GM23338 (cell line): ENCODE measurements around the gene GRM2. TPM values are rescaled to one million over a fixed set of nuclear protein-coding genes. Genes with fewer than 3 reads are reported as not detected.

ENCODE experiments used
- ATAC-seq: fragments of 200-7000 bp; cut with Tn5 transposase; 3 replicates; pipeline ENCODE4 v1.9.1; 2020
- DNase-seq: peaks from one replicate; pipeline ENCODE4 v3.0.0-alpha.2; 2015; ENCODE audit warnings: low spot score
- H2AFZ ChIP-seq: fragments of 200-600 bp; sonication (generic); 2 replicates; pipeline ENCODE4 v1.8.0; 2016; ENCODE audit warnings: antibody characterized with exemption, mild to moderate bottlenecking, moderate library complexity
- H3F3A ChIP-seq: fragments of 200-600 bp; sonication (generic); replicated peaks from 2 replicates; pipeline ENCODE4 v1.8.0; 2017; ENCODE audit warnings: antibody characterized with exemption, mixed run types, low read depth
- H3K27ac ChIP-seq: fragments of 200-600 bp; sonication (generic); 2 replicates; pipeline ENCODE4 v1.6.1; 2016; ENCODE audit warnings: low read depth
- H3K27me3 ChIP-seq: fragments of 200-600 bp; sonication (generic); 2 replicates; pipeline ENCODE4 v1.8.0; 2016; ENCODE audit warnings: mild to moderate bottlenecking, mixed run types, moderate library complexity; ENCODE audit not compliant: insufficient read depth
- H3K36me3 ChIP-seq: fragments of 200-600 bp; sonication (generic); 2 replicates; pipeline ENCODE4 v1.8.0; 2016; ENCODE audit warnings: mild to moderate bottlenecking; ENCODE audit not compliant: insufficient read depth
- H3K4me1 ChIP-seq: fragments of 200-600 bp; sonication (generic); 2 replicates; pipeline ENCODE4 v1.8.0; 2016; ENCODE audit warnings: mild to moderate bottlenecking, moderate library complexity; ENCODE audit not compliant: insufficient read depth
- H3K4me2 ChIP-seq: fragments of 200-600 bp; sonication (generic); 2 replicates; pipeline ENCODE4 v1.7.1; 2017; ENCODE audit warnings: mixed run types
- H3K4me3 ChIP-seq: fragments of 200-600 bp; sonication (generic); 2 replicates; pipeline ENCODE4 v1.6.1; 2016; ENCODE audit warnings: mixed run types
- H3K79me2 ChIP-seq: fragments of 200-600 bp; sonication (generic); replicated peaks from 2 replicates; pipeline ENCODE4 v1.8.0; 2017; ENCODE audit warnings: mild to moderate bottlenecking; ENCODE audit not compliant: insufficient read depth
- H3K9me2 ChIP-seq: fragments of 200-600 bp; sonication (generic); 2 replicates; pipeline ENCODE4 v1.8.0; 2017; ENCODE audit not compliant: insufficient read depth
- H4K20me1 ChIP-seq: fragments of 200-600 bp; sonication (generic); replicated peaks from 2 replicates; pipeline ENCODE4 v1.8.0; 2017; ENCODE audit warnings: mild to moderate bottlenecking; ENCODE audit not compliant: insufficient read depth
- H3K27ac Mint-ChIP-seq: 2 replicates; pipeline ENCODE4 v1.8.0; 2020; ENCODE audit warnings: inconsistent platforms, mild to moderate bottlenecking, moderate library complexity, mixed read lengths
- H3K27me3 Mint-ChIP-seq: 3 replicates; pipeline ENCODE4 v1.8.0; 2022; ENCODE audit warnings: low read depth, mild to moderate bottlenecking, moderate library complexity, mixed read lengths, inconsistent platforms; ENCODE audit not compliant: insufficient read depth, poor library complexity
- H3K36me3 Mint-ChIP-seq: 3 replicates; pipeline ENCODE4 v1.8.0; 2021; ENCODE audit warnings: low read depth, mild to moderate bottlenecking, inconsistent platforms, moderate library complexity, mixed read lengths
- H3K4me1 Mint-ChIP-seq: 3 replicates; pipeline ENCODE4 v1.8.0; 2020; ENCODE audit warnings: mild to moderate bottlenecking, inconsistent platforms, mixed read lengths
- H3K4me3 Mint-ChIP-seq: 3 replicates; pipeline ENCODE4 v1.8.0; 2021; ENCODE audit warnings: moderate library complexity, mild to moderate bottlenecking, inconsistent platforms, mixed read lengths
- H3K9me3 Mint-ChIP-seq: 3 replicates; pipeline ENCODE4 v1.8.0; 2020; ENCODE audit warnings: moderate library complexity, mild to moderate bottlenecking, inconsistent platforms, mixed read lengths
- CREB1 ChIP-seq: fragments of 250-450 bp; sonication (Bioruptor Pico); IDR thresholded peaks from 2 replicates; pipeline ENCODE4 v1.5.0; 2020; ENCODE audit warnings: low read depth, mild to moderate bottlenecking, moderate library complexity
- EZH2 ChIP-seq: fragments of 200-600 bp; sonication (generic); IDR thresholded peaks from one replicate; pipeline ENCODE4 v1.8.0; 2017; ENCODE audit warnings: antibody characterized with exemption, mild to moderate bottlenecking, low read depth; ENCODE audit not compliant: unreplicated experiment
- EZH2phosphoT487 ChIP-seq: fragments of 200-600 bp; sonication (generic); IDR thresholded peaks from one replicate; pipeline ENCODE4 v1.8.1; 2018; ENCODE audit warnings: antibody characterized with exemption; ENCODE audit not compliant: unreplicated experiment
- JUNB ChIP-seq: IDR thresholded peaks from one replicate; pipeline ENCODE4 v1.6.1; 2016; ENCODE audit warnings: antibody characterized with exemption; ENCODE audit not compliant: unreplicated experiment
- NANOG ChIP-seq: IDR thresholded peaks from 2 replicates; pipeline ENCODE4 v1.6.1; 2016; ENCODE audit warnings: antibody characterized with exemption, borderline replicate concordance
- POLR2AphosphoS5 ChIP-seq: IDR thresholded peaks from 2 replicates; pipeline ENCODE4 v1.6.1; 2016; ENCODE audit warnings: antibody characterized with exemption, low read depth
- REST ChIP-seq: IDR thresholded peaks from one replicate; pipeline ENCODE4 v1.6.1; 2018; ENCODE audit warnings: antibody characterized with exemption; ENCODE audit not compliant: unreplicated experiment
- STAT1 ChIP-seq: IDR thresholded peaks from one replicate; pipeline ENCODE4 v1.6.1; 2016; ENCODE audit warnings: antibody characterized with exemption; ENCODE audit not compliant: unreplicated experiment
- ZNF114 ChIP-seq: fragments of 250-450 bp; sonication (Bioruptor Pico); IDR thresholded peaks from 2 replicates; pipeline ENCODE4 v1.5.0; 2020; ENCODE audit warnings: mild to moderate bottlenecking, moderate library complexity
- ZNF331 ChIP-seq: fragments of 250-450 bp; sonication (Bioruptor Pico); IDR thresholded peaks from 2 replicates; pipeline ENCODE4 v1.5.0; 2020; ENCODE audit warnings: low read depth, mild to moderate bottlenecking, moderate library complexity
- ZNF462 ChIP-seq: fragments of 250-450 bp; sonication (Bioruptor Pico); IDR thresholded peaks from 2 replicates; pipeline ENCODE4 v1.5.0; 2020; ENCODE audit warnings: mild to moderate bottlenecking, moderate library complexity
- polyA plus RNA-seq: library from polyadenylated mRNA; unstranded; fragments of >200 nt; fragmentation: Nextera tagmentation; extraction: Ambion mirVana; gene quantifications from 2 replicates; pipeline ENCODE4 v1.2.1, GENCODE V29; 2016
- total RNA-seq: library from RNA; depleted of rRNA; stranded (reverse); fragments of >200 nt; shearing (Covaris generic); gene quantifications from 2 replicates; pipeline ENCODE4 v1.2.3, GENCODE V29; 2014
- TF ChIP-seq, protein P1 (sequence below): IDR thresholded peaks from 2 replicates; pipeline ENCODE4 v1.6.1; 2016; ENCODE audit warnings: antibody characterized with exemption
- TF ChIP-seq, protein P2 (sequence below), 2 experiments: fragments of 200-600 bp in 1 of 2; sonication (generic) in 1 of 2; conservative IDR thresholded peaks; 2 replicates each; pipeline versions ENCODE4 v1.5.1 to v1.6.1; 2016 to 2017; ENCODE audit warnings: antibody characterized with exemption in 2 of 2, low read depth in 2 of 2, mild to moderate bottlenecking in 2 of 2, moderate library complexity in 1 of 2

The GRM2 gene
- total and polyA plus RNA-seq, 2 experiments from 2014 or later: 2.1 to 5.1 TPM

DNA sequence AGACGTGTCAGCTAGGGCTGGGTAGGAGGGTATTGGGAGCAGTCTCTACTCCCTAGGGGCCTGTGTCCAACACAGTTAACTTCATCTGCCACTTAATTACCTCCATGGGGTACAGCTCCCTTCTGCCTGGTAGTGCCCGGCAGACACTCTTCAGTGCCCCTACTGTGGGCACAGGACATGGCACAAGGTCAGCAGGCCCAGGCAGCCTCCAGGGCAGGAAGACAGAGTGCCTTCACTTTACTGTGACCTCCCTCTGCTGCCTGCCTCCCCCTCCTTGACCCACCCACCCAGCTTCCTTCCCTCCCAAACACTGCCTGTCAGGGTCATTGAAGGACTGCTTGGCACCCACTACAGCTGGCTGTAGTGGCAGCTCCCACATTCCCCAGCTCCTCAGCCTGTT is 6.5 kb upstream of the GRM2 start:
- H3K4me3 ChIP-seq: no peak overlapping the region
- H3K9me2 ChIP-seq: no peaks in the 10 kb centered on the region
- H3K27ac Mint-ChIP-seq: no peak overlapping the region
- no peaks in the 10 kb centered on the region for H3K27me3 ChIP-seq
- no peaks in the 10 kb centered on the region for H3F3A ChIP-seq
- H3K36me3 Mint-ChIP-seq: 0 out of 3 replicates have a peak, but pooled peaks cover 2% of the 10 kb centered on the region
- H3K4me1 ChIP-seq: peaks cover 16% of the 10 kb centered on the region
- H3K4me2 ChIP-seq: no peak overlapping the region
- peaks cover 22% of the 10 kb centered on the region for H3K4me1 Mint-ChIP-seq
- H3K4me3 Mint-ChIP-seq: no peak overlapping the region
- ATAC-seq (no peak), DNase-seq (no peak)
- H3K36me3 ChIP-seq: no peaks in the 10 kb centered on the region
- TF ChIP-seq, protein P1, sequence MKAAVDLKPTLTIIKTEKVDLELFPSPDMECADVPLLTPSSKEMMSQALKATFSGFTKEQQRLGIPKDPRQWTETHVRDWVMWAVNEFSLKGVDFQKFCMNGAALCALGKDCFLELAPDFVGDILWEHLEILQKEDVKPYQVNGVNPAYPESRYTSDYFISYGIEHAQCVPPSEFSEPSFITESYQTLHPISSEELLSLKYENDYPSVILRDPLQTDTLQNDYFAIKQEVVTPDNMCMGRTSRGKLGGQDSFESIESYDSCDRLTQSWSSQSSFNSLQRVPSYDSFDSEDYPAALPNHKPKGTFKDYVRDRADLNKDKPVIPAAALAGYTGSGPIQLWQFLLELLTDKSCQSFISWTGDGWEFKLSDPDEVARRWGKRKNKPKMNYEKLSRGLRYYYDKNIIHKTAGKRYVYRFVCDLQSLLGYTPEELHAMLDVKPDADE: no peak
- TF ChIP-seq REST: no peak
- no peak for TF ChIP-seq POLR2AphosphoS5
- TF ChIP-seq ZNF462 (CRISPR knock-in tag): no peak
- no peak for TF ChIP-seq ZNF331 (CRISPR knock-in tag)
- no peak for TF ChIP-seq EZH2
- TF ChIP-seq ZNF114 (CRISPR knock-in tag): no peak
- TF ChIP-seq NANOG: no peak
- TF ChIP-seq, protein P2, sequence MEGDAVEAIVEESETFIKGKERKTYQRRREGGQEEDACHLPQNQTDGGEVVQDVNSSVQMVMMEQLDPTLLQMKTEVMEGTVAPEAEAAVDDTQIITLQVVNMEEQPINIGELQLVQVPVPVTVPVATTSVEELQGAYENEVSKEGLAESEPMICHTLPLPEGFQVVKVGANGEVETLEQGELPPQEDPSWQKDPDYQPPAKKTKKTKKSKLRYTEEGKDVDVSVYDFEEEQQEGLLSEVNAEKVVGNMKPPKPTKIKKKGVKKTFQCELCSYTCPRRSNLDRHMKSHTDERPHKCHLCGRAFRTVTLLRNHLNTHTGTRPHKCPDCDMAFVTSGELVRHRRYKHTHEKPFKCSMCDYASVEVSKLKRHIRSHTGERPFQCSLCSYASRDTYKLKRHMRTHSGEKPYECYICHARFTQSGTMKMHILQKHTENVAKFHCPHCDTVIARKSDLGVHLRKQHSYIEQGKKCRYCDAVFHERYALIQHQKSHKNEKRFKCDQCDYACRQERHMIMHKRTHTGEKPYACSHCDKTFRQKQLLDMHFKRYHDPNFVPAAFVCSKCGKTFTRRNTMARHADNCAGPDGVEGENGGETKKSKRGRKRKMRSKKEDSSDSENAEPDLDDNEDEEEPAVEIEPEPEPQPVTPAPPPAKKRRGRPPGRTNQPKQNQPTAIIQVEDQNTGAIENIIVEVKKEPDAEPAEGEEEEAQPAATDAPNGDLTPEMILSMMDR (conservative IDR thresholded peaks at IDR 0.05; ENCODE audit: low read depth in 2 of 2): no peak
- no peak for TF ChIP-seq CREB1 (CRISPR knock-in tag)
- TF ChIP-seq STAT1: no peak
- no peak for TF ChIP-seq JUNB
- TF ChIP-seq EZH2phosphoT487: no peak
- H3K9me3 Mint-ChIP-seq: no peaks in the 10 kb centered on the region
- H3K79me2 ChIP-seq: no peaks in the 10 kb centered on the region
- H3K27me3 Mint-ChIP-seq: peaks cover 1% of the 10 kb centered on the region
- H2AFZ ChIP-seq: no peak overlapping the region
- H4K20me1 ChIP-seq: no peaks in the 10 kb centered on the region; the same call in 1 of the 2 replicates
- no peak overlapping the region for H3K27ac ChIP-seq
